CD4-positive, alpha-beta memory T cell (primary cell): Measurements from ENCODE around the gene ANKRD18B. TPM values are rescaled to one million over a fixed set of nuclear protein-coding genes. Genes with fewer than 3 reads are reported as not detected.
"Not testable (repeated sequence)": the region's sequence is repeated elsewhere in the genome, so short reads cannot be mapped to it uniquely, and the experiment has no call there.

Experiments
- CTCF ChIA-PET: fragments of 350-600 bp; sonication (Branson Sonifier 250); formaldehyde crosslinking; loops from one replicate; lab custom pipeline; 2021; ENCODE audit warnings: inconsistent platforms; ENCODE audit not compliant: partially characterized antibody; lab: Charles Lee
- POLR2A ChIA-PET: fragments of 350-600 bp; sonication (Branson Sonifier 250); formaldehyde crosslinking; loops from one replicate; lab custom pipeline; 2021; ENCODE audit not compliant: partially characterized antibody; lab: Charles Lee
- DNase-seq, 5 donors: peaks; one replicate each; pipeline versions ENCODE4 v3.0.0 to v3.0.0-alpha.2; 2020 to 2022; ENCODE audit warnings: mixed read lengths in 1 of 5
- H3K27ac ChIP-seq: one replicate; pipeline ENCODE4 v1.7.0; 2013; ENCODE audit warnings: low read depth, low read length
- H3K27me3 ChIP-seq: 2 replicates; pipeline ENCODE4 v1.7.0; 2013; ENCODE audit warnings: mild to moderate bottlenecking, low read length, moderate library complexity; ENCODE audit not compliant: insufficient read depth
- H3K36me3 ChIP-seq: 2 replicates; pipeline ENCODE4 v1.7.0; 2013; ENCODE audit warnings: mild to moderate bottlenecking, low read length, moderate library complexity; ENCODE audit not compliant: insufficient read depth
- H3K4me1 ChIP-seq: 2 replicates; pipeline ENCODE4 v1.7.0; 2013; ENCODE audit warnings: mild to moderate bottlenecking, low read length, moderate library complexity; ENCODE audit not compliant: insufficient read depth
- H3K4me3 ChIP-seq, 2 donors: one replicate each; pipeline ENCODE4 v1.7.0; 2013; ENCODE audit warnings: low read length in 2 of 2, mild to moderate bottlenecking in 1 of 2
- H3K9me3 ChIP-seq, 2 donors: one replicate each; pipeline ENCODE4 v1.7.0; 2013; ENCODE audit warnings: low read length in 2 of 2, control low read depth in 1 of 2; ENCODE audit not compliant: control insufficient read depth in 1 of 2
- H3K27ac Mint-ChIP-seq, 7 donors: one replicate each; pipeline ENCODE4 v1.8.0; 2020 to 2021; ENCODE audit warnings: mixed read lengths in 7 of 7, mild to moderate bottlenecking in 6 of 7, inconsistent platforms in 3 of 7, moderate library complexity in 3 of 7
- H3K27me3 Mint-ChIP-seq, 2 donors: one replicate each; pipeline ENCODE4 v1.8.0; 2020 to 2021; ENCODE audit warnings: mixed read lengths in 2 of 2
- H3K36me3 Mint-ChIP-seq, 2 donors: one replicate each; pipeline ENCODE4 v1.8.0; 2020 to 2021; ENCODE audit warnings: mixed read lengths in 2 of 2, inconsistent platforms in 1 of 2, mild to moderate bottlenecking in 1 of 2
- H3K4me1 Mint-ChIP-seq, 4 donors: one replicate each; pipeline ENCODE4 v1.8.0; 2020 to 2021; ENCODE audit warnings: mixed read lengths in 4 of 4, mild to moderate bottlenecking in 1 of 4
- H3K4me3 Mint-ChIP-seq, 8 donors: one replicate each; pipeline ENCODE4 v1.8.0; 2020 to 2021; ENCODE audit warnings: mixed read lengths in 8 of 8, mild to moderate bottlenecking in 7 of 8, moderate library complexity in 6 of 8, inconsistent platforms in 3 of 8
- H3K9me3 Mint-ChIP-seq, 8 donors: one replicate each; pipeline ENCODE4 v1.8.0; 2020 to 2021; ENCODE audit warnings: mixed read lengths in 8 of 8, mild to moderate bottlenecking in 5 of 8, inconsistent platforms in 3 of 8, moderate library complexity in 1 of 8
- intact Hi-C: fragments of 100-400 bp; cut with micrococcal nuclease; formaldehyde crosslinking; loops from one replicate; pipeline ENCODE4 v1.15.1; 2023
- polyA plus RNA-seq, 2 donors: library from polyadenylated mRNA; unstranded; fragments of 300-500 nt; fragmentation: Illumina TruSeq; gene quantifications; one replicate each; pipeline ENCODE4 v1.2.3, GENCODE V29; 2021
- total RNA-seq, 2 experiments: library from RNA; stranded (reverse); gene quantifications; one replicate each; pipeline ENCODE4 v1.2.3, GENCODE V29; 2021

ANKRD18B gene
- total and polyA plus RNA-seq, 4 experiments from 2014 or later = 1.2 to 1.9 TPM; not detected in 2

DNA sequence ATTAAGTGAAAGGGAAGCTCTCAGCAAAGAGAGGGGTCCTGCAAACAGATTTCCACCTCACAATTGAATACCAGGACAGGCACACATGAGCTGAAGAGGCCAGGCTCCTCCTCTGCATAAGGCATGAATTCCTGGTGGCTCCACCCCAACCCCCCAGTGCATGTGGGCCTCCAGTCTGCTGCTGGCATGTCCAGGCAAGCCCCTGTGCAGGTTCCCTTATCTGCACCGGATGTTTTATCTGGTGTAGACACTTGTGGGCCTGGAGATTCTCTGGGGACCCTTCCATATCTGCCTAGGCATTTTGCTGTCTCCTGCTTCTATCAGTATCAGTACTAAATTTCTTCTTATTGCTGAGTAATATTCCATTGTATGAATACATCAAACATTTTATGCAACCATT lies 36.2 kb downstream of the ANKRD18B start:
- H3K4me3 Mint-ChIP-seq, H3K27me3 ChIP-seq, H3K36me3 ChIP-seq, H3K9me3 ChIP-seq, H3K9me3 Mint-ChIP-seq, H3K4me1 Mint-ChIP-seq, H3K36me3 Mint-ChIP-seq, H3K4me1 ChIP-seq, H3K27me3 Mint-ChIP-seq, CTCF ChIA-PET, POLR2A ChIA-PET, DNase-seq, intact Hi-C loops, H3K27ac Mint-ChIP-seq, H3K4me3 ChIP-seq, H3K27ac ChIP-seq: not testable (repeated sequence)

DNA sequence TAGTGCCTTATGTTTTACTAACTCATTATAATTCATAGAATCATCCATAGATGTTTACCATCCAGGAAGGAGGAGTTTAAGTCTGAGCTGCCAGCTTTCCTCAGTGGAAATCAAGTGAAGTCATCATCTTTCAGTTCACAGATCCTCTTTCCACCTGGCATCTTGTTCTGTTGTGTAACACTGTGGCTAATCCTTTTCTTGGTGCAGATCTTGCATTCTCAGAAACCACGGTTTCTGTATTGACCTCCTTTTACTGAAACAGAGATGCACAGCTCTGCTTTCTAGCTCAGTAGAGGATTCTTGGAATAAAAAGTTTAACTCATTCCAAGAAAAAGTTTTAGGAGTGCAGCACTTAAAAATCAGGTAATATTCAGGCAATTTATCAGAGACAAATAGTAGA lies 38.1 kb downstream of the ANKRD18B start:
- H3K27ac ChIP-seq, H3K36me3 ChIP-seq, H3K4me1 ChIP-seq, intact Hi-C loops, H3K9me3 ChIP-seq, H3K4me1 Mint-ChIP-seq, H3K4me3 ChIP-seq, H3K36me3 Mint-ChIP-seq, H3K27me3 ChIP-seq, CTCF ChIA-PET, DNase-seq, POLR2A ChIA-PET, H3K27me3 Mint-ChIP-seq, H3K27ac Mint-ChIP-seq, H3K4me3 Mint-ChIP-seq, H3K9me3 Mint-ChIP-seq: not testable (repeated sequence)

DNA sequence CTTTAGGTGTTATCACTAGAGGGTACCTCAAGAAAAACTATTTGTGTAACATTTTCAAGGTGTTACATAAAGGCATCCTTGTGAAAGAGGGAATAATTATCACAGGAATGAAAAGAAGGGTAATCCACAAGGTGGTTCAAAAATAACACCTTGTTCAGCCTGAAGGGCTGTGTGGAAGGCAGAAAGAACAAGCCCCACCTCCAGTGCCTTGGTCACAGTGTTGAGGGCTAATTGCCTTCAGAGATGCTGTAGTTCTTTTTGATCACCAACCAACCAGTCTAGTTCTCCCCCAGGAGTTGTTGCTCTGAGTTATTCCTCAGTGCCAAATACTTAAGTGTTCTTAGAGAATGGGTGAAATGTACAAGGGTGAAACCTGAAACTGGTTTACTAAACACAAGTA lies 43.7 kb downstream of the ANKRD18B start:
- DNase-seq, H3K27ac ChIP-seq, POLR2A ChIA-PET, H3K36me3 ChIP-seq, intact Hi-C loops, H3K4me3 ChIP-seq, H3K27ac Mint-ChIP-seq, CTCF ChIA-PET, H3K36me3 Mint-ChIP-seq, H3K4me1 ChIP-seq, H3K4me1 Mint-ChIP-seq, H3K27me3 ChIP-seq, H3K9me3 Mint-ChIP-seq, H3K4me3 Mint-ChIP-seq, H3K9me3 ChIP-seq: not testable (repeated sequence)
- peaks cover 9 to 12% of the 10 kb centered on the region in 2 donors for H3K27me3 Mint-ChIP-seq

DNA sequence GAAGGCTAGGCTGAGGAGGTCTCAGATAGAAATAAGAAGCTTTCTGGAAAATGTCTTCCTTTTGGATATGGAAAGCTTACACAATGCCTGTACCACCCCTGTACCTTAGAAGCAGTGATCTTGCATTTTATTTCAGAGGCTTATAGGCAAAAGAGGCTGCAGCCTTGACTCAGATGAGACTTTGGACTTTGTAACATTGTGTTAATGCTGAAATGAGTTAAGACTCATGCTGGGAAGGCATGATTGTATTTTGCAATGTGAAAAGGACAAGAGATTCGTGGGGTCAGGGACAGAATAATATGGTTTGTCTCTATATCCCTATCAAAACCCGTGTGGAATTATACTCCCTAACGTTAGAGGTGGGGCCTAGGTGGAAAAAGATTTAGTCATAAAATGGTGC lies 53.7 kb downstream of the ANKRD18B start:
- H3K27me3 Mint-ChIP-seq, H3K4me3 Mint-ChIP-seq, H3K4me3 ChIP-seq, H3K9me3 Mint-ChIP-seq, H3K36me3 Mint-ChIP-seq, H3K27me3 ChIP-seq, CTCF ChIA-PET, intact Hi-C loops, H3K9me3 ChIP-seq, H3K27ac Mint-ChIP-seq, DNase-seq, H3K4me1 Mint-ChIP-seq, H3K36me3 ChIP-seq, POLR2A ChIA-PET, H3K27ac ChIP-seq, H3K4me1 ChIP-seq: not testable (repeated sequence)

DNA sequence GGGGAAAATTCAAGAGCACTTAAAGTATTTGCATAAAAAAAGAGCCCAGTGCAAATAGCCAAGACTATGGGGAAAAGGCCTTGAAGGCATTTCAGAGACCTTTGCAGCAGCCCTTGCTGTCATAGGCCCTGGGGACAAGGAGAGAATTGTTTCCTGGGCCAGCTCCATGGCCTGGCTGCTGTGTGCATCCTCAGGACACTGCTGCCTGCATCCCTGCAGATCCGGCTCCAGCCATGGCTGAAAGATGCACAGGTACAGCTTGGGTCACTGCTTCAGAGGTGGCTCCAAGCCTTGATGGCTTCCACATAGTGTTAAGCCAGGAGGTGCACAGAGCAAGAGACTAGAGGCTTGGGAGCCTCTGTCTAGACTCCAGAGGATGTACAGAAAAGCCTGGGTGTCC lies 55.9 kb downstream of the ANKRD18B start:
- H3K27me3 ChIP-seq, H3K4me1 Mint-ChIP-seq, POLR2A ChIA-PET, H3K9me3 Mint-ChIP-seq, H3K27me3 Mint-ChIP-seq, DNase-seq, H3K27ac Mint-ChIP-seq, H3K36me3 Mint-ChIP-seq, H3K4me3 Mint-ChIP-seq, H3K4me3 ChIP-seq, CTCF ChIA-PET, intact Hi-C loops, H3K9me3 ChIP-seq, H3K36me3 ChIP-seq, H3K27ac ChIP-seq, H3K4me1 ChIP-seq: not testable (repeated sequence)

DNA sequence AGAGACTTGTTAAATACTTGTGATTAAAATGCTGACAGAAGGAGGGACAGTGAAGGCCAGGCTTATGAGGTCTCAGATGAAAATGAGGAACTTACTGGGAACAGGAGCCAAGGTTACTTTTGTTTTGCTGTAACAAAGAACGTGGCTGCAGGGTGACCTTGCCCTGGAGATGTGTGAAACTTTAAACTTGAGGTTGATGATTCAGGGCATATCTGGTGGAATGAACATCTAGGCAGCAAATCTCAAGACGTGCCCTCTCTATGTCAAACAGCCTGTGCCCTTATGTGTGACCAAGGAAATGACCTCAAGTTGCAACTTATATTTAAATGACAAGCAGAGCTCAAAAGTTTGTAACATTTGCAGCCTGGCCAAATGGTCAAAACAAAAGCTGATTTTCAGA lies 58.6 kb downstream of the ANKRD18B start:
- H3K36me3 ChIP-seq, H3K4me3 Mint-ChIP-seq, H3K27ac Mint-ChIP-seq, intact Hi-C loops, H3K36me3 Mint-ChIP-seq, H3K9me3 Mint-ChIP-seq, H3K4me1 Mint-ChIP-seq, DNase-seq, H3K4me1 ChIP-seq, H3K27ac ChIP-seq, CTCF ChIA-PET, H3K27me3 ChIP-seq, H3K9me3 ChIP-seq, H3K4me3 ChIP-seq: not testable (repeated sequence)
- POLR2A ChIA-PET = interaction anchor here (0.7 kb wide), 1 partner anchor 19 kb away, joined by 3 read pairs; no protein-coding TSS in a partner anchor
- H3K27me3 Mint-ChIP-seq = peaks cover 5 to 11% of the 10 kb centered on the region in 2 donors

DNA sequence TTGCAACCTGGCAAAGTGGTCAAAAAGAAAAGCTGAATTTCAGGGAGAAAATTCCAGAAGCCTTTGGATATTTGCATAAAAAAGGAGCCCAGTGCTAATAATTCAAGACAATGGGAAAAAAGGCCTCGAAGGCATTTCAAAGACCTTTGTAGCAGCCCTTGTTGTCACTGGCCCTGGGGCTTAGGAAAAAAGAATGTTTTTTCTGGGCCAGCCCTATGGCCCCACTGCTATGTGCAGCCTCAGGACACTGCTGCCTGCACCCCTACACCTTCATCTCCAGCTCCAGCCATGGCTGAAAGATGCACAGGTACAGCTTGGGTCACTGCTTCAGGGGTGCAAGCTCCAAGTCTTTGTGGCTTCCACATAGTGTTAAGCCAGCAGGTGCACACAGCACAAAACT lies 62.1 kb downstream of the ANKRD18B start:
- peaks cover 4 to 12% of the 10 kb centered on the region in 2 donors for H3K27me3 Mint-ChIP-seq
- H3K36me3 ChIP-seq, H3K4me1 ChIP-seq, H3K9me3 Mint-ChIP-seq, H3K9me3 ChIP-seq, H3K27ac ChIP-seq, POLR2A ChIA-PET, CTCF ChIA-PET, DNase-seq, H3K4me3 ChIP-seq, H3K27ac Mint-ChIP-seq, H3K4me1 Mint-ChIP-seq, H3K4me3 Mint-ChIP-seq, H3K27me3 ChIP-seq, H3K36me3 Mint-ChIP-seq, intact Hi-C loops: not testable (repeated sequence)

DNA sequence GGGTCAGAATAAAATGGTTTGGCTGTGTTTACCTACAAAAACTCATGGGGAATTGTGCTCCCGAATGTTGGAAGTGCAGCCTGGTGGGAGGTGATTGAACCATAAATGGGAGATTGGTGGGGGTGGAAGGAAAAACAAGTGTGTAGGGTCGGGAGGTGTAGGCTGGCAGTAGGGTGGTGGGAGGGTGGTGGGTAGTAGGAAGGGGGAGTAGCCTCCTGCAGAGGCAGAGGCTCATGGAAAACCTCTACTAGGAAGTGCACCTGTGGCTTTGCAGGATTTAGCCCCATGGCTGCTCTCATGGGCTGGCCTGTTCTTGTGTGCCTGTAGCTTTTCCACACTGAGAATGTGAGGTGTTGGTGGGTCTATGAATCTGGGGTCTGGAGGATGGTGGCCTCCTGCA lies 63.7 kb downstream of the ANKRD18B start:
- H3K9me3 Mint-ChIP-seq, H3K4me3 Mint-ChIP-seq, intact Hi-C loops, H3K9me3 ChIP-seq, H3K4me1 ChIP-seq, H3K4me3 ChIP-seq, POLR2A ChIA-PET, H3K36me3 Mint-ChIP-seq, H3K27ac ChIP-seq, H3K27me3 ChIP-seq, DNase-seq, H3K27ac Mint-ChIP-seq, H3K36me3 ChIP-seq, H3K4me1 Mint-ChIP-seq, CTCF ChIA-PET: not testable (repeated sequence)
- peaks cover 2 to 12% of the 10 kb centered on the region in 2 donors for H3K27me3 Mint-ChIP-seq
